HFF-Myc (cell line): ENCODE measurements around the gene DIP2A.

ENCODE experiments used
- DNase-seq: peaks from one replicate; pipeline ENCODE4 v3.0.0-alpha.2; 2011; ENCODE audit warnings: low read depth; ENCODE audit errors: extremely low read depth
- H3K4me3 ChIP-seq: replicated peaks from 2 replicates; pipeline ENCODE4 v1.5.1; 2011; ENCODE audit warnings: low read depth, mild to moderate bottlenecking, control low read depth, low read length
- CTCF ChIP-seq: IDR thresholded peaks from 2 replicates; pipeline ENCODE4 v1.5.1; 2012; ENCODE audit warnings: mild to moderate bottlenecking, low read depth, low read length, control low read depth; ENCODE audit errors: missing control alignments

DIP2A gene

GRCh38 chr21:46544824-46545223 is 86.1 kb downstream of the DIP2A start:
- no peak overlapping the region for H3K4me3 ChIP-seq
- TF ChIP-seq CTCF: no peak
- no peak for DNase-seq

GRCh38 chr21:46545363-46545762 is 86.7 kb downstream of the DIP2A start:
- no peak for TF ChIP-seq CTCF
- DNase-seq: no peak
- no peak overlapping the region for H3K4me3 ChIP-seq

GRCh38 chr21:46545911-46546310 is 87.2 kb downstream of the DIP2A start:
- no peak for DNase-seq
- H3K4me3 ChIP-seq: no peak overlapping the region
- TF ChIP-seq CTCF: no peak

- H3K4me3 ChIP-seq: no peak overlapping the region
- DNase-seq: no peak
- TF ChIP-seq CTCF: no peak
These were observed 88.1 kb downstream of the DIP2A start for GRCh38 chr21:46546799-46547198.

GRCh38 chr21:46549650-46550049 is 91.0 kb downstream of the DIP2A start:
- no peak for DNase-seq
- H3K4me3 ChIP-seq: no peak overlapping the region
- TF ChIP-seq CTCF: no peak

- TF ChIP-seq CTCF: no peak
- DNase-seq: no peak
- H3K4me3 ChIP-seq: no peak overlapping the region
These were observed 91.6 kb downstream of the DIP2A start for GRCh38 chr21:46550116-46550941.
